ENCODE results near the gene AMOTL2.

- TF ChIP-seq CTCF (IDR thresholded peaks at IDR 0.05; ENCODE audit: insufficient read depth, low read length, poor library complexity, severe bottlenecking) (no peak), EZH2phosphoT487 (conservative IDR thresholded peaks at IDR 0.05; ENCODE audit: low read length) (no peak)
Observed at GRCh38 chr3:134369861-134370596, 4.2 kb downstream of the AMOTL2 start.

Data from SU-DHL-6 (cell line).